Esophagus muscularis mucosa (tissue), 4 donors: Measurements from ENCODE around the gene MCRIP2. TPM values are rescaled to one million over a fixed set of nuclear protein-coding genes. Genes with fewer than 3 reads are reported as not detected.

Source experiments
- DNase-seq: peaks from one replicate; pipeline ENCODE4 v3.0.0-alpha.2; 2017; ENCODE audit errors: extremely low spot score
- H3K27ac ChIP-seq, 4 donors: fragments of 200-600 bp; sonication (generic); replicated peaks in 1 of 4; 1 replicate in 3 of 4; 2 replicates in 1 of 4; pipeline ENCODE4 v1.5.1; 2016 to 2019; ENCODE audit warnings: mild to moderate bottlenecking in 1 of 4
- H3K27me3 ChIP-seq, 4 donors: fragments of 200-600 bp; sonication (generic); one replicate each; pipeline versions ENCODE4 v1.5.1 to v1.6.0; 2016 to 2019
- H3K36me3 ChIP-seq, 4 donors: fragments of 200-600 bp; sonication (generic); one replicate each; pipeline ENCODE4 v1.5.1; 2016 to 2019
- H3K4me1 ChIP-seq, 4 donors: fragments of 200-600 bp; sonication (generic); one replicate each; pipeline ENCODE4 v1.5.1; 2016 to 2019
- H3K4me3 ChIP-seq, 4 donors: fragments of 200-600 bp; sonication (generic); 1 replicate in 2 of 4; 2 replicates in 2 of 4; pipeline ENCODE4 v1.5.1; 2016 to 2019; ENCODE audit warnings: mild to moderate bottlenecking in 4 of 4, moderate library complexity in 1 of 4
- H3K9me3 ChIP-seq, 4 donors: fragments of 200-600 bp; sonication (generic); 1 replicate in 3 of 4; 2 replicates in 1 of 4; pipeline ENCODE4 v1.5.1; 2016 to 2019
- CTCF ChIP-seq, 3 experiments: fragments of 200-600 bp in 2 of 3; fragments of 450-650 bp in 1 of 3; sonication (generic) in 2 of 3; IDR thresholded peaks; one replicate each; pipeline ENCODE4 v1.5.1; 2017 to 2019; ENCODE audit warnings: antibody characterized with exemption in 3 of 3, mild to moderate bottlenecking in 2 of 3, moderate library complexity in 1 of 3
- EP300 ChIP-seq: sonication (generic); formaldehyde crosslinking; IDR thresholded peaks from one replicate; pipeline ENCODE4 v1.6.1; 2017; ENCODE audit warnings: antibody characterized with exemption
- POLR2A ChIP-seq: fragments of 450-650 bp; IDR thresholded peaks from one replicate; pipeline ENCODE4 v1.6.1; 2017; ENCODE audit warnings: antibody characterized with exemption, moderate library complexity, mild to moderate bottlenecking, low read depth
- POLR2AphosphoS5 ChIP-seq, 2 donors: sonication (generic); formaldehyde crosslinking; IDR thresholded peaks; one replicate each; pipeline ENCODE4 v1.6.1; 2017; ENCODE audit warnings: antibody characterized with exemption in 2 of 2
- WGBS: methylation state at CpG from one replicate; pipeline ENCODE4 v1.1.5; 2018; 5-methylcytosine and 5-hydroxymethylcytosine counted together
- intact Hi-C: fragments of 100-400 bp; cut with DNase I; formaldehyde crosslinking; loops from one replicate; pipeline ENCODE4 v1.15.1; 2023
- total RNA-seq, 4 donors: library from RNA; depleted of rRNA; stranded (reverse); fragments of >200 nt; gene quantifications; one replicate each; pipeline versions ENCODE4 v1.1.0 to v1.2.1, GENCODE V29; 2016

MCRIP2 gene
- total RNA-seq, 4 donors from 2014 or later: 50.7 to 65.4 (median 59.1) TPM

GRCh38 chr16:694863-695354 lies 53.3 kb downstream of the MCRIP2 start:
- Histone ChIP-seq H3K4me3 (peak overlapping the region in 1 of 4 donors; percentile 45), H3K27me3 (peaks cover 9 to 78% (median 40%) of the 10 kb centered on the region in 4 donors), H3K9me3 (no peaks in the 10 kb centered on the region), H3K4me1 (peaks cover 17 to 40% (median 31%) of the 10 kb centered on the region in 4 donors), H3K27ac (no peak overlapping the region), H3K36me3 (no peaks in the 10 kb centered on the region)
- WGBS: 7% methylated on average over 2 of the region's 37 CpGs
- intact Hi-C loops: no loop called here
- TF ChIP-seq CTCF (IDR thresholded peaks at IDR 0.05) (no peak), EP300 (no peak), POLR2AphosphoS5 (IDR thresholded peaks at IDR 0.05) (no peak)
- DNase-seq: no peak

DNA sequence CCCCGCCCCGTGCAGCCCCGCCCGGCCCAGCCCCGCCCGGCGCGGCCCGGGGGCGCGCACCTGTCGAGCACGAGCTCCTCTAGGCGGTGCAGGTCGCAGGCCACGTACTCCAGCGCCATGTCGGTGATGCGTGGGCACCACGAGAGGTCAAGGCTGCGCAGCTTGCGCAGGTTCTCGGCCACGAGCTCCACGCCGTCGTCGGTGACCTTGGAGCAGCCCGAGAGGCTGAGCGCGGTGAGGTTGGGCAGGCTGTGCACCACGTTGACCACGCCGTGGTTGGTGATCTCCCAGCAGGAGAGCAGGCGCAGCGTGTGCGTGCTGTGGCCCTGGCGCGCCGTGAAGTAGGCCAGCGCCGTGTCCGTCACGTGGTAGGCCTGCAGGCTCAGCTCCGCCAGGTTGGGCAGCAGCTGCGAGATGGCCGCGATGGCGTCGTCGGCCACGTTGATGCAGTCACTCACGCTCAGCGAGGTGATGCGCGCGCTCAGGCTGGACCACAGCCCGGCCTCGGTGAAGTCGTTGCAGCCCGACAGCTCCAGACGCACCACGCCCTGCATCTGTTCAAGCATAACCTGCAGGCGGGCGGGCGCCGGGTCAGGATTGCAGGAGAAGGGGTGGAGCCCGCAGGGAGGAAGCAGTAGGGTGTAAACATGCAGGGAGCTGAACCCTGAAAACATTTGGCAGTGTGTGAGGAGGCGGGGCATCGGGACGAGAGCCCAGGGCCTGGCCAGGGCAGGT lies 53.9 kb downstream of the MCRIP2 start:
- Histone ChIP-seq H3K36me3 (no peaks in the 10 kb centered on the region), H3K27me3 (peaks cover 9 to 84% (median 45%) of the 10 kb centered on the region in 4 donors), H3K4me3 (peak overlapping the region; percentile 1 to 45 (median 20)), H3K4me1 (peaks cover 17 to 39% (median 31%) of the 10 kb centered on the region in 4 donors), H3K27ac (no peak overlapping the region), H3K9me3 (no peaks in the 10 kb centered on the region)
- intact Hi-C loops: no loop called here
- WGBS: 20% methylated on average over 17 of the region's 71 CpGs
- TF ChIP-seq EP300 (no peak), POLR2A (no peak), POLR2AphosphoS5 (IDR thresholded peaks at IDR 0.05) (no peak), CTCF (IDR thresholded peaks at IDR 0.05) (no peak)
- DNase-seq: no peak

Other genes with a start within 250 kb of the MCRIP2 start
- 100 to 1,000 TPM; 114 to 158 (median 124) TPM for gene NME4, start 244.6 kb upstream of the MCRIP2 start, total RNA-seq
- 10 to 100 TPM; 11.8 to 18.3 (median 17.4) TPM for gene DECR2, start 239.9 kb upstream of the MCRIP2 start, total RNA-seq
- 10 to 100 TPM; 50.3 to 77.9 (median 58.8) TPM for gene RAB11FIP3, start 216.2 kb upstream of the MCRIP2 start, total RNA-seq
- gene CAPN15, start 114.1 kb upstream of the MCRIP2 start, total RNA-seq: 10 to 100 TPM; 24.9 to 44.7 (median 43.3) TPM
- gene PRR35, start 81.4 kb upstream of the MCRIP2 start, total RNA-seq: not detected
- gene NHLRC4, start 74.8 kb upstream of the MCRIP2 start, total RNA-seq: 1 to 10 TPM; 1.2 to 2.6 (median 1.9) TPM
- gene PIGQ, start 71.9 kb upstream of the MCRIP2 start, total RNA-seq: 10 to 100 TPM; 36.1 to 46.4 (median 40.7) TPM
- gene RAB40C, start 51.8 kb upstream of the MCRIP2 start, total RNA-seq: 10 to 100 TPM; 20.8 to 25.3 (median 23.0) TPM
- gene WFIKKN1, start 10.8 kb upstream of the MCRIP2 start, total RNA-seq: under 1 TPM; 0.33 to 0.80 (median 0.43) TPM
- gene METTL26, start 5.5 kb upstream of the MCRIP2 start, total RNA-seq: 100 to 1,000 TPM; 129 to 166 (median 142) TPM
- gene WDR90, start 7.5 kb downstream of the MCRIP2 start, total RNA-seq: 10 to 100 TPM in 3 of 4 donors, 1 to 10 TPM in 1; 8.2 to 22.7 (median 16.5) TPM
- 10 to 100 TPM; 34.5 to 67.5 (median 58.6) TPM for gene RHOT2, start 26.3 kb downstream of the MCRIP2 start, total RNA-seq
- 1 to 10 TPM in 1 of 4 donors, under 1 TPM in 3; 0.17 to 2.0 (median 0.66) TPM for gene RHBDL1, start 33.8 kb downstream of the MCRIP2 start, total RNA-seq
- gene STUB1, start 38.6 kb downstream of the MCRIP2 start, total RNA-seq: 100 to 1,000 TPM; 155 to 215 (median 178) TPM
- 100 to 1,000 TPM in 1 of 4 donors, 10 to 100 TPM in 3; 73.2 to 114 (median 88.1) TPM for gene JMJD8, start 42.5 kb downstream of the MCRIP2 start, total RNA-seq
- 10 to 100 TPM in 2 of 4 donors, 1 to 10 TPM in 2; 7.0 to 14.9 (median 11.1) TPM for gene WDR24, start 48.6 kb downstream of the MCRIP2 start, total RNA-seq
- gene FBXL16, start 64.0 kb downstream of the MCRIP2 start, total RNA-seq: 1 to 10 TPM in 1 of 4 donors, under 1 TPM in 3; 0.42 to 1.2 (median 0.51) TPM
- 100 to 1,000 TPM in 1 of 4 donors, 10 to 100 TPM in 3; 56.5 to 143 (median 78.0) TPM for gene METRN, start 73.3 kb downstream of the MCRIP2 start, total RNA-seq
- gene ANTKMT, start 79.3 kb downstream of the MCRIP2 start, total RNA-seq: 10 to 100 TPM; 26.5 to 48.6 (median 40.3) TPM
- 1 to 10 TPM in 1 of 4 donors, under 1 TPM in 3; 0.33 to 2.5 (median 0.61) TPM for gene CCDC78, start 84.6 kb downstream of the MCRIP2 start, total RNA-seq
- gene HAGHL, start 85.3 kb downstream of the MCRIP2 start, total RNA-seq: 1 to 10 TPM; 1.7 to 5.6 (median 4.5) TPM
- gene CIAO3, start 99.2 kb downstream of the MCRIP2 start, total RNA-seq: 10 to 100 TPM; 19.4 to 33.3 (median 30.2) TPM
- gene MSLN, start 118.9 kb downstream of the MCRIP2 start, total RNA-seq: under 1 TPM in 1 of 4 donors, not detected in 3; 0.39 TPM
- 10 to 100 TPM; 10.4 to 29.1 (median 20.4) TPM for gene RPUSD1, start 146.6 kb downstream of the MCRIP2 start, total RNA-seq
- gene CHTF18, start 146.8 kb downstream of the MCRIP2 start, total RNA-seq: 1 to 10 TPM; 2.0 to 8.8 (median 3.4) TPM
- gene GNG13, start 158.9 kb downstream of the MCRIP2 start, total RNA-seq: not detected